Neural progenitor cell (in vitro differentiated cells): ENCODE measurements around the gene RBM44. TPM values are rescaled to one million over a fixed set of nuclear protein-coding genes. Genes with fewer than 3 reads are reported as not detected.
"Not testable (repeated sequence)": the region's sequence is repeated elsewhere in the genome, so short reads cannot be mapped to it uniquely, and the experiment has no call there.

Experiments used
- DNase-seq: peaks from one replicate; pipeline ENCODE4 v3.0.0-alpha.2; 2016; ENCODE audit warnings: low spot score
- H2AFZ ChIP-seq: fragments of 200-600 bp; sonication (generic); replicated peaks from 2 replicates; pipeline ENCODE4 v1.6.1; 2016; ENCODE audit warnings: antibody characterized with exemption
- H3F3A ChIP-seq: fragments of 200-600 bp; sonication (generic); 2 replicates; pipeline ENCODE4 v1.6.1; 2016; ENCODE audit warnings: antibody characterized with exemption, low read depth
- H3K27ac ChIP-seq: fragments of 200-600 bp; sonication (generic); 2 replicates; pipeline ENCODE4 v1.5.1; 2016; ENCODE audit warnings: mild to moderate bottlenecking
- H3K27me3 ChIP-seq: fragments of 200-600 bp; sonication (generic); 2 replicates; pipeline ENCODE4 v1.6.1; 2016; ENCODE audit warnings: mild to moderate bottlenecking, moderate library complexity
- H3K36me3 ChIP-seq: fragments of 200-600 bp; sonication (generic); 2 replicates; pipeline ENCODE4 v1.5.1; 2016
- H3K4me1 ChIP-seq: fragments of 200-600 bp; sonication (generic); 2 replicates; pipeline ENCODE4 v1.6.1; 2016; ENCODE audit warnings: mixed run types
- H3K4me2 ChIP-seq: fragments of 200-600 bp; sonication (generic); 2 replicates; pipeline ENCODE4 v1.6.1; 2016
- H3K4me3 ChIP-seq: fragments of 200-600 bp; sonication (generic); 2 replicates; pipeline ENCODE4 v1.5.1; 2016
- H3K79me2 ChIP-seq: fragments of 200-600 bp; sonication (generic); 2 replicates; pipeline ENCODE4 v1.6.1; 2016; ENCODE audit warnings: low read depth
- H3K9ac ChIP-seq: fragments of 200-600 bp; sonication (generic); 2 replicates; pipeline ENCODE4 v1.6.1; 2016
- H3K9me3 ChIP-seq: fragments of 200-600 bp; sonication (generic); 2 replicates; pipeline ENCODE4 v1.5.1; 2016; ENCODE audit warnings: low read depth
- H4K20me1 ChIP-seq: fragments of 200-600 bp; sonication (generic); 2 replicates; pipeline ENCODE4 v1.6.1; 2016; ENCODE audit warnings: low read depth
- H3K27ac Mint-ChIP-seq: 3 replicates; pipeline ENCODE4 v1.8.0; 2021; ENCODE audit warnings: mixed read lengths
- H3K27me3 Mint-ChIP-seq: 2 replicates; pipeline ENCODE4 v1.8.0; 2022; ENCODE audit warnings: low read depth, mild to moderate bottlenecking, inconsistent platforms, moderate library complexity, mixed read lengths; ENCODE audit not compliant: insufficient read depth
- H3K36me3 Mint-ChIP-seq: 3 replicates; pipeline ENCODE4 v1.8.0; 2021; ENCODE audit warnings: mixed read lengths
- H3K4me1 Mint-ChIP-seq: 3 replicates; pipeline ENCODE4 v1.8.0; 2021; ENCODE audit warnings: mixed read lengths
- H3K4me3 Mint-ChIP-seq: 3 replicates; pipeline ENCODE4 v1.8.0; 2021; ENCODE audit warnings: mild to moderate bottlenecking, moderate library complexity, mixed read lengths
- H3K9me3 Mint-ChIP-seq: 3 replicates; pipeline ENCODE4 v1.8.0; 2020; ENCODE audit warnings: mixed read lengths
- EZH2 ChIP-seq: fragments of 200-600 bp; sonication (generic); IDR thresholded peaks from 2 replicates; pipeline ENCODE4 v1.6.1; 2017; ENCODE audit warnings: antibody characterized with exemption, mild to moderate bottlenecking, moderate library complexity
- EZH2phosphoT487 ChIP-seq: fragments of 200-600 bp; sonication (generic); IDR thresholded peaks from 2 replicates; pipeline ENCODE4 v1.6.1; 2017; ENCODE audit warnings: antibody characterized with exemption
- total RNA-seq: library from RNA; depleted of rRNA; stranded (reverse); fragments of >200 nt; gene quantifications from 2 replicates; pipeline ENCODE4 v1.2.3, GENCODE V29; 2015; ENCODE audit warnings: low replicate concordance
- TF ChIP-seq, protein P1 (sequence below): fragments of 200-600 bp; sonication (generic); IDR thresholded peaks from 2 replicates; pipeline ENCODE4 v1.5.1; 2017; ENCODE audit warnings: antibody characterized with exemption, mild to moderate bottlenecking

RBM44 gene
- total RNA-seq, 1 donor from 2014 or later, result 0.30 TPM

- Histone ChIP-seq H3K4me2 (no peak overlapping the region), H2AFZ (no peak overlapping the region), H3K4me1 (no peaks in the 10 kb centered on the region), H4K20me1 (no peaks in the 10 kb centered on the region), H3F3A (no peaks in the 10 kb centered on the region), H3K36me3 (no peaks in the 10 kb centered on the region), H3K9me3 (peaks cover under 1% of the 10 kb centered on the region), H3K79me2 (no peaks in the 10 kb centered on the region), H3K27me3 (no peaks in the 10 kb centered on the region), H3K4me3 (no peak overlapping the region), H3K9ac (no peak overlapping the region), H3K27ac (no peak overlapping the region)
- no peak for TF ChIP-seq EZH2
- TF ChIP-seq EZH2phosphoT487, result no peak
- TF ChIP-seq, protein P1, sequence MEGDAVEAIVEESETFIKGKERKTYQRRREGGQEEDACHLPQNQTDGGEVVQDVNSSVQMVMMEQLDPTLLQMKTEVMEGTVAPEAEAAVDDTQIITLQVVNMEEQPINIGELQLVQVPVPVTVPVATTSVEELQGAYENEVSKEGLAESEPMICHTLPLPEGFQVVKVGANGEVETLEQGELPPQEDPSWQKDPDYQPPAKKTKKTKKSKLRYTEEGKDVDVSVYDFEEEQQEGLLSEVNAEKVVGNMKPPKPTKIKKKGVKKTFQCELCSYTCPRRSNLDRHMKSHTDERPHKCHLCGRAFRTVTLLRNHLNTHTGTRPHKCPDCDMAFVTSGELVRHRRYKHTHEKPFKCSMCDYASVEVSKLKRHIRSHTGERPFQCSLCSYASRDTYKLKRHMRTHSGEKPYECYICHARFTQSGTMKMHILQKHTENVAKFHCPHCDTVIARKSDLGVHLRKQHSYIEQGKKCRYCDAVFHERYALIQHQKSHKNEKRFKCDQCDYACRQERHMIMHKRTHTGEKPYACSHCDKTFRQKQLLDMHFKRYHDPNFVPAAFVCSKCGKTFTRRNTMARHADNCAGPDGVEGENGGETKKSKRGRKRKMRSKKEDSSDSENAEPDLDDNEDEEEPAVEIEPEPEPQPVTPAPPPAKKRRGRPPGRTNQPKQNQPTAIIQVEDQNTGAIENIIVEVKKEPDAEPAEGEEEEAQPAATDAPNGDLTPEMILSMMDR, result no peak
- Mint-ChIP-seq H3K4me1 (no peaks in the 10 kb centered on the region), H3K9me3 (peaks cover 12% of the 10 kb centered on the region), H3K27me3 (peaks cover 2% of the 10 kb centered on the region), H3K36me3 (peaks cover 34% of the 10 kb centered on the region), H3K27ac (no peak overlapping the region), H3K4me3 (no peak overlapping the region)
- no peak for DNase-seq
These were observed 16.4 kb upstream of the RBM44 start for GRCh38 chr2:237782181-237782580.

- not testable (repeated sequence) for H3K9ac ChIP-seq, H2AFZ ChIP-seq, H3K27ac ChIP-seq, H3K27me3 Mint-ChIP-seq, H3K4me2 ChIP-seq, H3F3A ChIP-seq, H3K27ac Mint-ChIP-seq, DNase-seq, H4K20me1 ChIP-seq, H3K36me3 ChIP-seq, H3K79me2 ChIP-seq, H3K4me1 Mint-ChIP-seq, H3K27me3 ChIP-seq, H3K9me3 ChIP-seq, H3K4me3 Mint-ChIP-seq, H3K4me3 ChIP-seq, H3K4me1 ChIP-seq
- Mint-ChIP-seq H3K36me3 (peaks cover 30% of the 10 kb centered on the region), H3K9me3 (peaks cover 17% of the 10 kb centered on the region)
These were observed 14.9 kb upstream of the RBM44 start for GRCh38 chr2:237783678-237784077.

- Histone ChIP-seq H3K79me2 (no peaks in the 10 kb centered on the region), H3K36me3 (no peaks in the 10 kb centered on the region), H3F3A (no peaks in the 10 kb centered on the region), H3K4me1 (no peaks in the 10 kb centered on the region), H4K20me1 (no peaks in the 10 kb centered on the region), H3K4me3 (no peak overlapping the region), H3K27me3 (no peaks in the 10 kb centered on the region), H3K9me3 (peaks cover 6% of the 10 kb centered on the region), H3K4me2 (no peak overlapping the region), H3K27ac (no peak overlapping the region), H3K9ac (no peak overlapping the region), H2AFZ (no peak overlapping the region)
- H3K27ac Mint-ChIP-seq, result no peak overlapping the region
- peaks cover 2% of the 10 kb centered on the region for H3K27me3 Mint-ChIP-seq
- TF ChIP-seq EZH2phosphoT487, result no peak
- TF ChIP-seq, protein P1, result no peak
- TF ChIP-seq EZH2, result no peak
- peaks cover 17% of the 10 kb centered on the region for H3K9me3 Mint-ChIP-seq
- no peak overlapping the region for H3K4me3 Mint-ChIP-seq
- DNase-seq, result no peak
- peaks cover 17% of the 10 kb centered on the region for H3K36me3 Mint-ChIP-seq
- no peaks in the 10 kb centered on the region for H3K4me1 Mint-ChIP-seq
These were observed 11.6 kb upstream of the RBM44 start for GRCh38 chr2:237786936-237787335.

GRCh38 chr2:237790353-237790752, 8.2 kb upstream of the RBM44 start:
- no peaks in the 10 kb centered on the region for H3F3A ChIP-seq
- no peaks in the 10 kb centered on the region for H3K4me1 ChIP-seq
- H3K9me3 Mint-ChIP-seq, result peaks cover 17% of the 10 kb centered on the region
- TF ChIP-seq, protein P1, result no peak
- TF ChIP-seq EZH2, result no peak
- TF ChIP-seq EZH2phosphoT487, result no peak
- H3K4me1 Mint-ChIP-seq, result no peaks in the 10 kb centered on the region
- no peak overlapping the region for H3K9ac ChIP-seq
- no peaks in the 10 kb centered on the region for H4K20me1 ChIP-seq
- peaks cover 11% of the 10 kb centered on the region for H3K36me3 Mint-ChIP-seq
- no peak overlapping the region for H3K27ac ChIP-seq
- H3K4me2 ChIP-seq, result no peak overlapping the region
- DNase-seq, result no peak
- no peak overlapping the region for H3K27ac Mint-ChIP-seq
- no peak overlapping the region for H3K4me3 Mint-ChIP-seq
- no peaks in the 10 kb centered on the region for H3K27me3 ChIP-seq
- H2AFZ ChIP-seq, result no peak overlapping the region
- no peaks in the 10 kb centered on the region for H3K36me3 ChIP-seq
- no peaks in the 10 kb centered on the region for H3K79me2 ChIP-seq
- H3K9me3 ChIP-seq, result peaks cover 6% of the 10 kb centered on the region
- no peaks in the 10 kb centered on the region for H3K27me3 Mint-ChIP-seq
- no peak overlapping the region for H3K4me3 ChIP-seq
